Peyer's patch (tissue), 4 donors: ENCODE results near the gene RAB27B. TPM values are rescaled to one million over a fixed set of nuclear protein-coding genes. Genes with fewer than 3 reads are reported as not detected.

Experiments
- DNase-seq, 3 donors: peaks; one replicate each; pipeline ENCODE4 v3.0.0-alpha.2; 2017 to 2019
- H3K27ac ChIP-seq, 4 donors: fragments of 200-600 bp; sonication (generic); one replicate each; pipeline ENCODE4 v1.5.1; 2016 to 2019
- H3K27me3 ChIP-seq, 2 donors: fragments of 200-600 bp; sonication (generic); one replicate each; pipeline ENCODE4 v1.5.1; 2019
- H3K36me3 ChIP-seq, 3 donors: fragments of 200-600 bp; sonication (generic); one replicate each; pipeline ENCODE4 v1.5.1; 2016 to 2019
- H3K4me1 ChIP-seq, 4 donors: fragments of 200-600 bp; sonication (generic); one replicate each; pipeline ENCODE4 v1.5.1; 2016 to 2019
- H3K4me3 ChIP-seq, 4 donors: fragments of 200-600 bp; sonication (generic); 1 replicate in 3 of 4; 2 replicates in 1 of 4; pipeline ENCODE4 v1.5.1; 2016 to 2019; ENCODE audit warnings: mild to moderate bottlenecking in 1 of 4
- H3K9me3 ChIP-seq, 4 donors: fragments of 200-600 bp; sonication (generic); one replicate each; pipeline ENCODE4 v1.5.1; 2016 to 2019; ENCODE audit warnings: mild to moderate bottlenecking in 1 of 4
- CTCF ChIP-seq, 6 experiments: fragments of 450-650 bp in 4 of 6; fragments of 200-600 bp in 2 of 6; sonication (generic) in 1 of 6; IDR thresholded peaks; one replicate each; pipeline ENCODE4 v1.5.1; 2017 to 2019; ENCODE audit warnings: antibody characterized with exemption in 6 of 6, mild to moderate bottlenecking in 3 of 6, moderate library complexity in 1 of 6
- POLR2A ChIP-seq, 2 donors: fragments of 450-650 bp; IDR thresholded peaks; one replicate each; pipeline ENCODE4 v1.5.1; 2017; ENCODE audit warnings: antibody characterized with exemption in 2 of 2, mild to moderate bottlenecking in 2 of 2, moderate library complexity in 2 of 2
- total RNA-seq, 4 donors: library from RNA; depleted of rRNA; stranded (reverse); fragments of >200 nt; gene quantifications; one replicate each; pipeline ENCODE4 v1.1.0, GENCODE V29; 2016

RAB27B gene
- total RNA-seq, 4 donors from 2014 or later = 2.5 to 7.1 (median 4.7) TPM

GRCh38 chr18:54904581-54904980, 76.3 kb downstream of the RAB27B start:
- no peaks in the 10 kb centered on the region for H3K4me1 ChIP-seq
- H3K27ac ChIP-seq = no peak overlapping the region
- no peaks in the 10 kb centered on the region for H3K36me3 ChIP-seq
- no peak for TF ChIP-seq POLR2A (IDR thresholded peaks at IDR 0.05)
- no peaks in the 10 kb centered on the region for H3K9me3 ChIP-seq
- no peak overlapping the region for H3K4me3 ChIP-seq
- no peak for DNase-seq
- H3K27me3 ChIP-seq = no peaks in the 10 kb centered on the region

GRCh38 chr18:54905629-54906028, 77.4 kb downstream of the RAB27B start:
- DNase-seq = no peak

GRCh38 chr18:54906331-54907185, 78.3 kb downstream of the RAB27B start:
- H3K36me3 ChIP-seq = no peaks in the 10 kb centered on the region
- H3K27ac ChIP-seq = no peak overlapping the region
- H3K9me3 ChIP-seq = no peaks in the 10 kb centered on the region
- no peak overlapping the region for H3K4me3 ChIP-seq
- DNase-seq = no peak
- TF ChIP-seq CTCF (IDR thresholded peaks at IDR 0.05) (no peak), POLR2A (IDR thresholded peaks at IDR 0.05) (no peak)
- H3K27me3 ChIP-seq = no peaks in the 10 kb centered on the region
- H3K4me1 ChIP-seq = no peaks in the 10 kb centered on the region

More at GRCh38 chr18:54905629-54906028, 77.4 kb downstream of the RAB27B start:
- Histone ChIP-seq H3K36me3 (no peaks in the 10 kb centered on the region), H3K9me3 (no peaks in the 10 kb centered on the region), H3K27ac (no peak overlapping the region), H3K4me1 (no peaks in the 10 kb centered on the region), H3K4me3 (no peak overlapping the region), H3K27me3 (no peaks in the 10 kb centered on the region)
- TF ChIP-seq CTCF (IDR thresholded peaks at IDR 0.05) = no peak
- no peak for TF ChIP-seq POLR2A (IDR thresholded peaks at IDR 0.05)

- no peak overlapping the region for H3K4me3 ChIP-seq
Measured at GRCh38 chr18:54909538-54909937, 81.3 kb downstream of the RAB27B start.

GRCh38 chr18:54910161-54910919, 82.1 kb downstream of the RAB27B start:
- Histone ChIP-seq H3K4me3 (no peak overlapping the region), H3K36me3 (no peaks in the 10 kb centered on the region), H3K27ac (no peak overlapping the region), H3K4me1 (no peaks in the 10 kb centered on the region), H3K9me3 (no peaks in the 10 kb centered on the region), H3K27me3 (no peaks in the 10 kb centered on the region)
- TF ChIP-seq CTCF (IDR thresholded peaks at IDR 0.05) = no peak
- TF ChIP-seq POLR2A (IDR thresholded peaks at IDR 0.05) = no peak
- DNase-seq = no peak

More at GRCh38 chr18:54909538-54909937, 81.3 kb downstream of the RAB27B start:
- Histone ChIP-seq H3K4me1 (no peaks in the 10 kb centered on the region), H3K36me3 (no peaks in the 10 kb centered on the region), H3K27me3 (no peaks in the 10 kb centered on the region), H3K9me3 (no peaks in the 10 kb centered on the region), H3K27ac (no peak overlapping the region)
- TF ChIP-seq CTCF (IDR thresholded peaks at IDR 0.05) (no peak), POLR2A (IDR thresholded peaks at IDR 0.05) (no peak)
- DNase-seq = no peak

- no peak for DNase-seq
- H3K27me3 ChIP-seq = no peaks in the 10 kb centered on the region
- TF ChIP-seq POLR2A (IDR thresholded peaks at IDR 0.05) (no peak), CTCF (IDR thresholded peaks at IDR 0.05) (no peak)
- H3K4me3 ChIP-seq = no peak overlapping the region
- no peaks in the 10 kb centered on the region for H3K36me3 ChIP-seq
- H3K27ac ChIP-seq = no peak overlapping the region
- no peaks in the 10 kb centered on the region for H3K4me1 ChIP-seq
- H3K9me3 ChIP-seq = no peaks in the 10 kb centered on the region
Measured at GRCh38 chr18:54911551-54911950, 83.3 kb downstream of the RAB27B start.
